Middle frontal gyrus (tissue), 1 donor: ENCODE measurements around the gene PNMT.
"Not testable (repeated sequence)": the region's sequence is repeated elsewhere in the genome, so short reads cannot be mapped to it uniquely, and the experiment has no call there.

ENCODE experiments used
- DNase-seq: peaks from one replicate; pipeline ENCODE4 v3.0.0-alpha.2; 2015; ENCODE audit warnings: low spot score; ENCODE audit errors: extremely low spot score

Gene PNMT

GRCh38 chr17:39684369-39685192 lies 16.3 kb downstream of the PNMT start:
- no peak for DNase-seq

GRCh38 chr17:39687101-39687545 lies 18.9 kb downstream of the PNMT start:
- DNase-seq: no peak

- peak; percentile 81 for DNase-seq
These were observed 19.6 kb downstream of the PNMT start, which contains the start of gene PGAP3 for GRCh38 chr17:39687546-39688474. PGAP3 (minus strand) TSS chr17:39688057; CDS start chr17:39688014, 43 bp downstream.

- no peak for DNase-seq
These were observed 20.2 kb downstream of the PNMT start for GRCh38 chr17:39688475-39688835.

GRCh38 chr17:39688945-39689344 lies 20.7 kb downstream of the PNMT start:
- no peak for DNase-seq

- DNase-seq: no peak
These were observed 26.3 kb downstream of the PNMT start for GRCh38 chr17:39694593-39694992.

- no peak for DNase-seq
These were observed 26.8 kb downstream of the PNMT start for GRCh38 chr17:39695089-39695474.

- no peak for DNase-seq
These were observed 28.5 kb downstream of the PNMT start for GRCh38 chr17:39696731-39697130.

GRCh38 chr17:39697961-39698360 lies 29.7 kb downstream of the PNMT start:
- DNase-seq: no peak

- DNase-seq: not testable (repeated sequence)
These were observed 31.0 kb downstream of the PNMT start for GRCh38 chr17:39699157-39699817.

- no peak for DNase-seq
These were observed 31.5 kb downstream of the PNMT start, which contains the start of gene ERBB2 for GRCh38 chr17:39699818-39700147. ERBB2 (plus strand) TSS chr17:39700064; CDS start chr17:39700239, 175 bp downstream.

GRCh38 chr17:39700148-39700987 lies 32.1 kb downstream of the PNMT start:
- DNase-seq: no peak

- DNase-seq: no peak
These were observed 32.9 kb downstream of the PNMT start for GRCh38 chr17:39701012-39701783.

GRCh38 chr17:39701784-39702422 lies 33.6 kb downstream of the PNMT start:
- no peak for DNase-seq

GRCh38 chr17:39702901-39703893 lies 34.9 kb downstream of the PNMT start:
- DNase-seq: no peak

- DNase-seq: no peak
These were observed 35.7 kb downstream of the PNMT start for GRCh38 chr17:39703913-39704312.

- no peak for DNase-seq
These were observed 36.7 kb downstream of the PNMT start for GRCh38 chr17:39704821-39705551.
